SH-SY5Y (cell line): Measurements from ENCODE around the gene SEMA6B.

ENCODE experiments used
- GATA2 ChIP-seq: IDR thresholded peaks from 2 replicates; pipeline ENCODE4 v1.6.1; 2011; ENCODE audit warnings: mild to moderate bottlenecking, low read depth, low read length
- GATA3 ChIP-seq: IDR thresholded peaks from 2 replicates; pipeline ENCODE4 v1.6.1; 2011; ENCODE audit warnings: low read depth, mild to moderate bottlenecking, low read length, moderate library complexity

- TF ChIP-seq GATA2 (no peak), GATA3 (no peak)
Measured at GRCh38 chr19:4577020-4577782, 17.7 kb upstream of the SEMA6B start.
